Ascending aorta (tissue), 2 donors: ENCODE measurements around the gene R3HCC1L. TPM values are rescaled to one million over a fixed set of nuclear protein-coding genes. Genes with fewer than 3 reads are reported as not detected.

Experiments
- DNase-seq, 2 donors: peaks; one replicate each; pipeline ENCODE4 v3.0.0-alpha.2; 2019; ENCODE audit warnings: low spot score in 2 of 2
- H3K27ac ChIP-seq, 2 donors: fragments of 200-600 bp; sonication (generic); one replicate each; pipeline ENCODE4 v1.5.1; 2016 to 2017; ENCODE audit warnings: mild to moderate bottlenecking in 1 of 2
- H3K27me3 ChIP-seq: fragments of 200-600 bp; sonication (generic); one replicate; pipeline ENCODE4 v1.5.1; 2017
- H3K36me3 ChIP-seq, 2 donors: fragments of 200-600 bp; sonication (generic); one replicate each; pipeline ENCODE4 v1.5.1; 2016
- H3K4me1 ChIP-seq, 2 donors: fragments of 200-600 bp; sonication (generic); one replicate each; pipeline ENCODE4 v1.5.1; 2016 to 2017; ENCODE audit warnings: mild to moderate bottlenecking in 1 of 2
- H3K4me3 ChIP-seq, 2 donors: fragments of 200-600 bp; sonication (generic); one replicate each; pipeline ENCODE4 v1.5.1; 2016 to 2017; ENCODE audit warnings: mild to moderate bottlenecking in 1 of 2
- H3K9me3 ChIP-seq, 2 donors: fragments of 200-600 bp; sonication (generic); one replicate each; pipeline ENCODE4 v1.5.1; 2016
- CTCF ChIP-seq, 3 experiments: fragments of 200-600 bp in 2 of 3; fragments of 450-650 bp in 1 of 3; sonication (generic) in 2 of 3; IDR thresholded peaks; one replicate each; pipeline ENCODE4 v1.5.1; 2016 to 2019; ENCODE audit warnings: antibody characterized with exemption in 3 of 3, mild to moderate bottlenecking in 1 of 3, moderate library complexity in 1 of 3
- intact Hi-C: fragments of 100-400 bp; cut with DNase I; formaldehyde crosslinking; loops from one replicate; pipeline ENCODE4 v1.15.1; 2023
- total RNA-seq: library from RNA; depleted of rRNA; stranded (reverse); fragments of >200 nt; gene quantifications from one replicate; pipeline ENCODE4 v1.1.0, GENCODE V29; 2016

R3HCC1L gene
- total RNA-seq, 1 donor from 2014 or later: 3.1 TPM

GRCh38 chr10:98264378-98265065, 130.1 kb downstream of the R3HCC1L start:
- intact Hi-C loops: loop anchor here (5.0 kb wide), 2 partner anchors 153 to 183 kb away; partner anchors contain the start of genes HPS1 and PYROXD2
- H3K4me1 ChIP-seq: peaks cover 5 to 20% of the 10 kb centered on the region in 2 donors
- no peak for DNase-seq

GRCh38 chr10:98265403-98266378, 131.2 kb downstream of the R3HCC1L start:
- Histone ChIP-seq H3K4me1 (peaks cover 5 to 30% of the 10 kb centered on the region in 2 donors), H3K4me3 (no peak overlapping the region), H3K27me3 (no peaks in the 10 kb centered on the region), H3K36me3 (no peaks in the 10 kb centered on the region), H3K27ac (peak overlapping the region; percentile 93 to 98), H3K9me3 (no peaks in the 10 kb centered on the region)
- no peak for TF ChIP-seq CTCF (IDR thresholded peaks at IDR 0.05)
- intact Hi-C loops: loop anchor here (5.0 kb wide), 1 partner anchor 182 kb away; the partner anchor contains the start of gene HPS1
- no peak for DNase-seq

More at GRCh38 chr10:98264378-98265065, 130.1 kb downstream of the R3HCC1L start:
- Histone ChIP-seq H3K36me3 (no peaks in the 10 kb centered on the region), H3K9me3 (no peaks in the 10 kb centered on the region), H3K4me3 (no peak overlapping the region), H3K27me3 (no peaks in the 10 kb centered on the region), H3K27ac (peak overlapping the region; percentile 23 to 39)
- no peak for TF ChIP-seq CTCF (IDR thresholded peaks at IDR 0.05)

GRCh38 chr10:98266647-98267046, 132.2 kb downstream of the R3HCC1L start:
- H3K27ac ChIP-seq: peak overlapping the region; percentile 93 to 98
- H3K4me3 ChIP-seq: no peak overlapping the region
- peaks cover 5 to 35% of the 10 kb centered on the region in 2 donors for H3K4me1 ChIP-seq
- TF ChIP-seq CTCF (IDR thresholded peaks at IDR 0.05): no peak
- H3K36me3 ChIP-seq: no peaks in the 10 kb centered on the region
- no peaks in the 10 kb centered on the region for H3K27me3 ChIP-seq
- intact Hi-C loops: loop anchor here (5.0 kb wide), 1 partner anchor 181 kb away; the partner anchor contains the start of gene HPS1
- H3K9me3 ChIP-seq: no peaks in the 10 kb centered on the region
- no peak for DNase-seq

GRCh38 chr10:98267069-98267893, 132.8 kb downstream of the R3HCC1L start:
- TF ChIP-seq CTCF (IDR thresholded peaks at IDR 0.05): no peak
- H3K27ac ChIP-seq: peak overlapping the region; percentile 93 to 98
- no peaks in the 10 kb centered on the region for H3K9me3 ChIP-seq
- DNase-seq: peak in 1 of 2 donors; percentile 60
- intact Hi-C loops: loop anchor here (5.0 kb wide), 1 partner anchor 180 kb away; the partner anchor contains the start of gene HPS1
- H3K36me3 ChIP-seq: no peaks in the 10 kb centered on the region
- H3K4me3 ChIP-seq: peak overlapping the region; percentile 57 to 68
- no peaks in the 10 kb centered on the region for H3K27me3 ChIP-seq
- H3K4me1 ChIP-seq: peaks cover 5 to 32% of the 10 kb centered on the region in 2 donors
